GM19238 (cell line): Measurements from ENCODE around the gene GADD45GIP1.
A peak's percentile ranks its signal among the peaks of the same experiment; 100 is the strongest.
"Not testable (repeated sequence)": the region's sequence is repeated elsewhere in the genome, so short reads cannot be mapped to it uniquely, and the experiment has no call there.

ENCODE experiments used
- DNase-seq: peaks from one replicate; pipeline ENCODE4 v3.0.0; 2011; ENCODE audit warnings: low spot score; ENCODE audit not compliant: insufficient read length

The GADD45GIP1 gene

GRCh38 chr19:12990431-12990830 is 33.4 kb upstream of the GADD45GIP1 start:
- DNase-seq = no peak

- no peak for DNase-seq
These were observed 30.8 kb upstream of the GADD45GIP1 start for GRCh38 chr19:12987781-12988180.

- no peak for DNase-seq
These were observed 30.2 kb upstream of the GADD45GIP1 start for GRCh38 chr19:12987190-12987589.

GRCh38 chr19:12986726-12987125 is 29.7 kb upstream of the GADD45GIP1 start:
- no peak for DNase-seq

DNA sequence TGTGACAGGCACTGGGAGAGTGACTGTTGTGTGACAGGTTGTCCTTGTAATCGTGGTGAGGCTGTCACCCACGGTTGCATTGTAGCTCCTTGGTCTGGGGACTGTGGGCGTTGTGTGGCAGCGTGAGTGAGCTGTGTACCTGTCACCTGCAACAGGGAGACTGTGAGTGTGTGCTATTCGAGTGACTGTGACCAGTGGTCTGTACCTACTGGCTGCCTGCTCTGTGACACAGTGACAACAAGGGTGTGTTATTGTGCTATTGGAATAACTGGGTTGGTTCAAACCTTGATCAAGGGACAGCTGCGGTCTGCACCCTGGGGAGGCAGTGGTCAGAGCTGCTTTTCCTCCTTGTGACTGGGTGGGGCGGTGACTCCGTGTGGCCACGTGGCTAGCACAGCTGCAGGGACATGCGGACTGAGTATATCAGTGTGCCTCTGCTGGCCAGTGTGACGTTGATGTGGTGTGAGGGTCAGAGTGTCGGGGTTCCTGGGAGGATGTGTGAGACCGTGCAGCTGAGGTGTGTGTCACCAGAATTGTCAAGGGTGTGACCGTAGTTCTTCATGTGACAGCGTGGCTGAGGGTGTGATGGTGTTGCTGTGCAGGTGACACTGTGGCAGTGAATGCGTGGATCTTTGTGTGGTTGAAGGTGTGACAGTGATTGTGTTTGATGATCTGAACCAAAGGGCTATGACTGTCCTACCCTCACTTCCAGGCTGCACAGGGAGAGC is 28.2 kb upstream of the GADD45GIP1 start:
- DNase-seq = no peak

GRCh38 chr19:12984683-12985048 is 27.6 kb upstream of the GADD45GIP1 start:
- no peak for DNase-seq

GRCh38 chr19:12984143-12984627 is 27.2 kb upstream of the GADD45GIP1 start:
- DNase-seq = no peak

- peak; percentile 76 for DNase-seq
These were observed 26.6 kb upstream of the GADD45GIP1 start for GRCh38 chr19:12983542-12984142.

DNA sequence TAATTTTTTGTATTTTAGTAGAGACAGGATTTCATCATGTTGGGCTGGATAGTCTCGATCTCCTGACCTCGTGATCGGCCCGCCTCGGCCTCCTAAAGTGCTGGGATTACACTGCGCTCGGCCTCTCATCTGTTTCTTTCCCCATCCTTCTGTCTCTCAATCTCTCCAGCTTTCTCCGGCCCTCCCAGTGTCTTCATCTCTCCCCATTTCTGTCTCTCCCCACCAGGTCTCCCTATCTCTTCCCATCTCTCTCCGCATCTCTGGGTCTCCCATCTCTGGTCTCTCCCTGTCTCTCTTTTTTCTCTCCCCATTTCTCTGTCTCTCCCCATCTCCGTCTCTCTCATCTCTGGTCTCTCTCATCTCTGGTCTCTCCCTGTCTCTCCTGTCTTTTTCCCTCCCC is 26.1 kb upstream of the GADD45GIP1 start:
- no peak for DNase-seq

DNA sequence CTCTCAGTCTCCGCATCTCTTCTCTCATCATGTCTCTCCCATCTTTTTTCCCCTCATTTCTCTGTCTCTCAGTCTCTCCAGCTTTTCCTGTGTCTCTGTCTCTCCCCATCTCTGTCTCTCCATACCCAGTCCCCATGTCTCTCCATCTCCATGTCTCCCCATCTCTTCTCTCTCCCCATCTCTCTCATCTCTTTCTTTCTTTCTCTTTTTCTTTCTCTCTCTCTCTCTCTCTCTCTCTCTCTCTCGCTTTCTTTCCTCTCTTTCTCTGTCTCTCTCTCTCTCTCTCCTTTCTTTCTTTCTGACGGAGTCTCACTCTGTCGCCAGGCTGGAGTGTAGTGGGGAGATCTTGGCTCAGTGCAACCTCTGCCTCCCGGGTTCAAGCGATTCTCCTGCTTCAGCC is 25.6 kb upstream of the GADD45GIP1 start:
- DNase-seq = no peak

GRCh38 chr19:12979974-12980373 is 23.0 kb upstream of the GADD45GIP1 start:
- DNase-seq = no peak

- not testable (repeated sequence) for DNase-seq
These were observed 19.1 kb upstream of the GADD45GIP1 start for GRCh38 chr19:12976109-12976508.

DNA sequence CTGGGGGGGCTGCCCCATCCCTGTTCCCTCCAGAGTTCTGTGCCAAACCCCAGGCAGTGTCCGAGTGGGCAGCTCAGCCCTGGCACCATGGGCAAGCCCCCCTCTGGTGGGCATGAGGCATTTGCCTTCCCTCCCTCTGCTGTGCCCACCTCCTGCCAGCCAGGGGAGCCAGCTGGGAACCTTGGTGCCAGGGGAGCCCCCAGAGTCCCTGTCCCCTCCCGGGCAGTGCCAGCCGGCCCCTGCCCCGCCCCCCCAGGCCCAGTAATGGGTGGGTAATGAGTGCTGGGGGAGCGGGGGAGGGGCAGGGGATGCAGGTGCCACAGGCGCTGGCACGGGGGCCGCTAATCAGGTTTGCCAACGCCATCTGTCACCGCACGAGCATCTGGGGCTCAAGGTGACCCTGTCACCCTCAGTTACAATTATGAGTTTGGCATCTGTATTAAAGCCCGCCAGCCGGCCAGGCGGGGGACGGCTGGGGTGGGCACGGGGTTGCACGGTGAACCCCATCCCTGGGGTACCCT is 18.3 kb upstream of the GADD45GIP1 start:
- no peak for DNase-seq

DNA sequence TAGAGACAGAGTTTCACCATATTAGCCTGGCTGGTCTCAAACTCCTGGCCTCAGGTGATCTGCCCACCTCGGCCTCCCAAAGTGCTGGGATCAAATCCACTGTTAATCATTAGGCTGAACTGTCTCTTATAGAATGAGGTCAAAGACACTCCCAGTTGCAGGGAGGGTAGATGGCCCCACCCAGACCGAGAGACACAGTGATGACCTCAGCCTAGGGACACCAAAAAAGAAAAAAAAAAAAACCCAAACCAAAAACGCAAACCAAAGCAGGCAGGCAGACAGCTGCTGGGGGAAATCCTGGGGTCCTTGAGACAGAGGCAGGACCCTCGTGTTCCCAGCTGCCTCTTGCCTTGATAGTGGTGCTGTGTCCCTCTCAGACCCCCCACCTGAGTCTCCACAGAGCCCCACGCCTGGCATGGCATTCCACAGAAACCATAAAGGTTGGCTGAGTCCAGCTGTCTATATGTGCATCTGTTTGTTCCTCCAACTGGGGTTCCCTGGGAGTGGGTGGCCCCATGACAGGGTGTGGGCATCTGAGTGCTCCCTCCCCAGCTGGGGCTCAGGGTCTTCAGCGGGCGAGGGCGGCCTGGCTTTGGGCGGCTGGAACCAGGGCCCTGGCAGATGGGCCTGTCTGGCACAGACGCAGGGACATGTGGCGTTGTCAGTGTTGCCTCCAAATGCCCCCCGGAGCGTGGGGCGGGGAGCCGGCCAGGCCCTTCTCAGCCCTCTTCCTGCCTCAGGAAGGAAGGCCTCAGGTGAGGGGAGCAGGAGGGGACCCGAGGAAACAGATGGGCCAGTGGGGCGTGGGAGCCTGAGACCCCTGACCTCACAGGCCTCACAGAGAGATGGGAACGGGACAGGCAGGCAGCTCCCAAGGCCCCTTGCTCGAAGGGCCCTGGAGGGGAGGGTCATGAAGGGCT is 17.5 kb upstream of the GADD45GIP1 start:
- no peak for DNase-seq

DNA sequence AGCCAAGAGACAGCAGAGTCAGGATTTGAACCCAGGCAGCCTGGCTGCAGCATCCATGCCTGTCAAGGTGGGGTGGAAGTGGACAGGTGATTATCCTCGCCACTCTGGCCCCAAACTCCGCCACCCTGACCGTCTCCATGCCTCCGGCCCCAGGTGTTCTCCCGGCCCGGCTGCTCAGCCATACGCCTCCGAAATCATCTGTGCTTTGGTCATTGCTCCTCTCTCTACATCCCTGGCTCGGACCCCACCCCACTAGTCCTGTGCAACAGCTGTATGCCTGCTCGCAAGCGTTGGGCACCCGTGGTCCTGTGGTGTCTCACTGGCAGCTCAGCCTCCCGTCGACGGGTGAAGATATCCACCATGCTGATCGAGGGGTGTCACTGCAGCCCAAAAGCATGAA is 16.2 kb upstream of the GADD45GIP1 start:
- DNase-seq = no peak

- no peak for DNase-seq
These were observed 13.2 kb upstream of the GADD45GIP1 start for GRCh38 chr19:12970070-12970820.

- no peak for DNase-seq
These were observed 12.4 kb upstream of the GADD45GIP1 start, which contains the start of gene DAND5 for GRCh38 chr19:12969292-12969988. TSS of gene DAND5 (plus strand) at chr19:12969576. CDS start at chr19:12969661, 85 bp downstream.

- no peak for DNase-seq
These were observed 10.9 kb upstream of the GADD45GIP1 start for GRCh38 chr19:12967907-12968306.

- DNase-seq = no peak
These were observed 8.8 kb upstream of the GADD45GIP1 start for GRCh38 chr19:12965812-12966135.

- peak; percentile 84 for DNase-seq
These were observed 8.2 kb upstream of the GADD45GIP1 start for GRCh38 chr19:12965017-12965811.
